Measurements from ENCODE around the gene FUT7. TPM values are rescaled to one million over a fixed set of nuclear protein-coding genes. Genes with fewer than 3 reads are reported as not detected.

The FUT7 gene
- polyA plus RNA-seq, 3 donors, result 6.1 to 13.4 (median 10.5) TPM

- H3K4me1 ChIP-seq (ENCODE audit: control insufficient read depth in 1 of 2, insufficient read depth in 2 of 2, low read length in 2 of 2), result peaks cover 18 to 30% of the 10 kb centered on the region in 2 donors
- Mint-ChIP-seq H3K36me3 (peaks cover 3 to 13% of the 10 kb centered on the region in 2 donors), H3K27ac (no peak overlapping the region), H3K27me3 (ENCODE audit: low read depth in 3 of 3) (peaks cover 40 to 52% (median 50%) of the 10 kb centered on the region in 3 donors), H3K9me3 (peaks cover 0 to 7% (median 2%) of the 10 kb centered on the region in 7 donors), H3K4me1 (peaks cover 13% of the 10 kb centered on the region), H3K4me3 (peak overlapping the region in 1 of 2 donors; percentile 39)
- H3K27ac ChIP-seq (ENCODE audit: low read depth in 1 of 2, low read length in 2 of 2), result no peak overlapping the region
- 83% methylated on average over 34 of the region's 36 CpGs for WGBS (ENCODE audit: insufficient coverage)
- no peak overlapping the region for H3K4me2 ChIP-seq (replicated peaks; ENCODE audit: extremely low read depth, low read length, poor library complexity, severe bottlenecking)
- no peak overlapping the region for H2AFZ ChIP-seq (ENCODE audit: insufficient read depth, low read depth, low read length, poor library complexity, severe bottlenecking)
- no peak for TF ChIP-seq CTCF (IDR thresholded peaks at IDR 0.05)
- H3K4me3 ChIP-seq (replicated peaks in 1 of 3; ENCODE audit: low read depth in 2 of 3, low read length in 3 of 3), result no peak overlapping the region
- H3K27me3 ChIP-seq (ENCODE audit: control insufficient read depth in 2 of 2, insufficient read depth in 2 of 2, low read length in 2 of 2), result peaks cover 20 to 47% of the 10 kb centered on the region in 2 donors
- no peak overlapping the region for H3K9ac ChIP-seq (ENCODE audit: insufficient read depth, low read length, poor library complexity, severe bottlenecking)
- DNase-seq, result no peak
- peaks cover 23% of the 10 kb centered on the region for H4K20me1 ChIP-seq (ENCODE audit: insufficient read depth, low read length)
- intact Hi-C loops (cut with micrococcal nuclease), result loop anchor here in 1 of 2 donors (1.0 kb wide), 1 partner anchor 9 kb away; no protein-coding TSS in a partner anchor
- H3K79me2 ChIP-seq (ENCODE audit: insufficient read depth, low read length), result no peaks in the 10 kb centered on the region
- H3K36me3 ChIP-seq (replicated peaks in 1 of 2; ENCODE audit: control insufficient read depth in 1 of 2, insufficient read depth in 2 of 2, low read length in 2 of 2), result no peaks in the 10 kb centered on the region
- H3K9me3 ChIP-seq (replicated peaks in 1 of 2; ENCODE audit: control insufficient read depth in 1 of 2, insufficient read depth in 1 of 2, low read length in 2 of 2), result peaks cover 0 to 13% of the 10 kb centered on the region in 2 donors
Measured at GRCh38 chr9:137042751-137043727, 11.2 kb upstream of the FUT7 start.

- peaks cover 6 to 25% of the 10 kb centered on the region in 2 donors for H3K36me3 Mint-ChIP-seq
- no peak overlapping the region for H2AFZ ChIP-seq (ENCODE audit: insufficient read depth, low read depth, low read length, poor library complexity, severe bottlenecking)
- no peak overlapping the region for H3K9ac ChIP-seq (ENCODE audit: insufficient read depth, low read length, poor library complexity, severe bottlenecking)
- no peak overlapping the region for H3K4me3 Mint-ChIP-seq
- intact Hi-C loops (cut with micrococcal nuclease), result no loop called here
- H3K4me2 ChIP-seq (replicated peaks; ENCODE audit: extremely low read depth, low read length, poor library complexity, severe bottlenecking), result no peak overlapping the region
- H3K27me3 ChIP-seq (ENCODE audit: control insufficient read depth in 2 of 2, insufficient read depth in 2 of 2, low read length in 2 of 2), result peaks cover 14 to 28% of the 10 kb centered on the region in 2 donors
- H3K79me2 ChIP-seq (ENCODE audit: insufficient read depth, low read length), result peaks cover 2% of the 10 kb centered on the region
- peaks cover 42% of the 10 kb centered on the region for H4K20me1 ChIP-seq (ENCODE audit: insufficient read depth, low read length)
- WGBS (ENCODE audit: insufficient coverage), result 68% methylated on average over 5 of the region's 16 CpGs
- H3K9me3 ChIP-seq (replicated peaks in 1 of 2; ENCODE audit: control insufficient read depth in 1 of 2, insufficient read depth in 1 of 2, low read length in 2 of 2), result peaks cover 0 to 7% of the 10 kb centered on the region in 2 donors
- H3K27ac Mint-ChIP-seq, result no peak overlapping the region
- peaks cover 24 to 33% (median 30%) of the 10 kb centered on the region in 3 donors for H3K27me3 Mint-ChIP-seq (ENCODE audit: low read depth in 3 of 3)
- peaks cover 14 to 25% of the 10 kb centered on the region in 2 donors for H3K4me1 ChIP-seq (ENCODE audit: control insufficient read depth in 1 of 2, insufficient read depth in 2 of 2, low read length in 2 of 2)
- TF ChIP-seq CTCF (IDR thresholded peaks at IDR 0.05), result no peak
- H3K4me3 ChIP-seq (replicated peaks in 1 of 3; ENCODE audit: low read depth in 2 of 3, low read length in 3 of 3), result no peak overlapping the region
- peaks cover 0 to 5% (median 2%) of the 10 kb centered on the region in 7 donors for H3K9me3 Mint-ChIP-seq
- H3K36me3 ChIP-seq (replicated peaks in 1 of 2; ENCODE audit: control insufficient read depth in 1 of 2, insufficient read depth in 2 of 2, low read length in 2 of 2), result peaks cover 8 to 15% of the 10 kb centered on the region in 2 donors
- peaks cover 9% of the 10 kb centered on the region for H3K4me1 Mint-ChIP-seq
- H3K27ac ChIP-seq (ENCODE audit: low read depth in 1 of 2, low read length in 2 of 2), result no peak overlapping the region
- no peak for DNase-seq
Measured at GRCh38 chr9:137041124-137041523, 9.2 kb upstream of the FUT7 start.

Data from CD14-positive monocyte (primary cell).